IMR-90 (cell line): Measurements from ENCODE around the gene PKP3. TPM values are rescaled to one million over a fixed set of nuclear protein-coding genes. Genes with fewer than 3 reads are reported as not detected.

Experiments used
- ATAC-seq: fragments of 200-7000 bp; cut with Tn5 transposase; 2 replicates; pipeline ENCODE4 v1.9.1; 2020; ENCODE audit warnings: low read depth, mild to moderate bottlenecking, moderate library complexity
- BruUV-seq: library from RNA; stranded (reverse); fragments of 400-500 nt; replicated peaks from 2 replicates; lab custom pipeline; 2021; lab: Mats Ljungman, UMichigan
- CTCF ChIA-PET: fragments of 300-600 bp; formaldehyde crosslinking; extraction: SDS; loops from one replicate; lab custom pipeline; 2021; ENCODE audit warnings: antibody characterized with exemption; lab: Yijun Ruan, JAX
- POLR2A ChIA-PET: fragments of 300-600 bp; sonication (Branson Sonifier 250); formaldehyde crosslinking; loops from one replicate; lab custom pipeline; 2022; ENCODE audit warnings: antibody characterized with exemption; ENCODE audit not compliant: unreplicated experiment; lab: Charles Lee
- DNase-seq: peaks from one replicate; pipeline ENCODE4 v3.0.0; 2013
- H2AFZ ChIP-seq: replicated peaks from 2 replicates; pipeline ENCODE3; 2013; ENCODE audit warnings: low read length, mild to moderate bottlenecking; ENCODE audit not compliant: poor library complexity
- H2AK5ac ChIP-seq: 2 replicates; pipeline ENCODE4 v1.6.1; 2013; ENCODE audit warnings: low read depth, low read length, inconsistent platforms
- H2AK9ac ChIP-seq: replicated peaks from 2 replicates; pipeline ENCODE3; 2013; ENCODE audit warnings: mild to moderate bottlenecking, low read depth, low read length, moderate library complexity; ENCODE audit not compliant: poor library complexity
- H2BK120ac ChIP-seq: 2 replicates; pipeline ENCODE4 v1.6.1; 2013; ENCODE audit warnings: low read depth, low read length, inconsistent platforms
- H2BK15ac ChIP-seq: 3 replicates; pipeline ENCODE4 v1.6.1; 2013; ENCODE audit warnings: low read depth, low read length, inconsistent platforms
- H2BK20ac ChIP-seq: 2 replicates; pipeline ENCODE4 v1.6.1; 2013; ENCODE audit warnings: low read depth, mild to moderate bottlenecking, inconsistent platforms, low read length, moderate library complexity
- H2BK5ac ChIP-seq: 2 replicates; pipeline ENCODE4 v1.6.1; 2013; ENCODE audit warnings: mild to moderate bottlenecking, low read depth, low read length, inconsistent platforms; ENCODE audit not compliant: poor library complexity, severe bottlenecking
- H3K14ac ChIP-seq: replicated peaks from 2 replicates; pipeline ENCODE4 v1.6.1; 2013; ENCODE audit warnings: low read depth, low read length, inconsistent platforms
- H3K18ac ChIP-seq: 2 replicates; pipeline ENCODE4 v1.6.1; 2013; ENCODE audit warnings: low read depth, low read length, control low read depth
- H3K23ac ChIP-seq: 2 replicates; pipeline ENCODE4 v1.6.1; 2013; ENCODE audit warnings: low read depth, low read length, inconsistent platforms
- H3K27ac ChIP-seq: 2 replicates; pipeline ENCODE4 v1.5.1; 2013; ENCODE audit warnings: mild to moderate bottlenecking, control low read depth, low read length; ENCODE audit not compliant: insufficient read depth
- H3K27me3 ChIP-seq: 2 replicates; pipeline ENCODE4 v1.6.1; 2013; ENCODE audit warnings: low read length; ENCODE audit not compliant: control insufficient read depth, insufficient read depth
- H3K36me3 ChIP-seq: 2 replicates; pipeline ENCODE4 v1.6.1; 2013; ENCODE audit warnings: low read length, mixed read lengths; ENCODE audit not compliant: control insufficient read depth, insufficient read depth
- H3K4ac ChIP-seq: 2 replicates; pipeline ENCODE4 v1.6.1; 2013; ENCODE audit warnings: low read depth, low read length, inconsistent platforms
- H3K4me1 ChIP-seq: 2 replicates; pipeline ENCODE4 v1.6.1; 2013; ENCODE audit warnings: low read length, mixed read lengths; ENCODE audit not compliant: control insufficient read depth, insufficient read depth
- H3K4me2 ChIP-seq: 2 replicates; pipeline ENCODE4 v1.6.1; 2013; ENCODE audit warnings: low read depth, mild to moderate bottlenecking, control low read depth, low read length, moderate library complexity
- H3K4me3 ChIP-seq: 2 replicates; pipeline ENCODE4 v1.5.1; 2013; ENCODE audit warnings: low read depth, mild to moderate bottlenecking, control low read depth, low read length, moderate library complexity; ENCODE audit not compliant: insufficient read depth
- H3K56ac ChIP-seq: 2 replicates; pipeline ENCODE4 v1.6.1; 2013; ENCODE audit warnings: low read length, inconsistent platforms; ENCODE audit not compliant: insufficient read depth; ENCODE audit errors: extremely low read depth
- H3K79me1 ChIP-seq, 2 experiments: 2 replicates each; pipeline ENCODE4 v1.6.1; 2013; ENCODE audit warnings: low read length in 2 of 2, inconsistent platforms in 1 of 2, low read depth in 1 of 2
- H3K9ac ChIP-seq: 2 replicates; pipeline ENCODE4 v1.6.1; 2013; ENCODE audit warnings: low read depth, low read length, control low read depth
- H3K9me1 ChIP-seq: 2 replicates; pipeline ENCODE4 v1.6.1; 2013; ENCODE audit warnings: low read length, inconsistent platforms; ENCODE audit not compliant: insufficient read depth
- H3K9me3 ChIP-seq: 2 replicates; pipeline ENCODE4 v1.6.1; 2013; ENCODE audit warnings: low read length; ENCODE audit not compliant: control insufficient read depth, insufficient read depth
- H4K20me1 ChIP-seq: 2 replicates; pipeline ENCODE4 v1.6.1; 2013; ENCODE audit warnings: low read length, inconsistent platforms; ENCODE audit not compliant: insufficient read depth
- H4K5ac ChIP-seq: 2 replicates; pipeline ENCODE4 v1.6.1; 2013; ENCODE audit warnings: mild to moderate bottlenecking, low read depth, low read length, control low read depth
- H4K8ac ChIP-seq, 2 experiments: 2 replicates each; pipeline ENCODE4 v1.6.1; 2013; ENCODE audit warnings: low read depth in 2 of 2, low read length in 2 of 2, control low read depth in 1 of 2, inconsistent platforms in 1 of 2
- H4K91ac ChIP-seq: 2 replicates; pipeline ENCODE4 v1.6.1; 2013; ENCODE audit warnings: low read depth, low read length, inconsistent platforms; ENCODE audit not compliant: insufficient read depth
- BHLHE40 ChIP-seq: fragments of 150-350 bp; IDR thresholded peaks from 2 replicates; pipeline ENCODE4 v1.6.1; 2016; ENCODE audit warnings: mild to moderate bottlenecking, low read depth, low read length
- CEBPB ChIP-seq: IDR thresholded peaks from 2 replicates; pipeline ENCODE4 v1.6.1; 2012; ENCODE audit warnings: low read depth, low read length, improper control_type of control experiment
- CHD1 ChIP-seq: IDR thresholded peaks from 2 replicates; pipeline ENCODE4 v1.6.1; 2012; ENCODE audit warnings: low read depth, low read length, improper control_type of control experiment
- FOS ChIP-seq: fragments of 150-350 bp; IDR thresholded peaks from 2 replicates; pipeline ENCODE4 v1.6.1; 2016; ENCODE audit warnings: low read depth, low read length
- MAFK ChIP-seq: IDR thresholded peaks from 2 replicates; pipeline ENCODE4 v1.6.1; 2012; ENCODE audit warnings: low read depth, low read length, improper control_type of control experiment
- MAZ ChIP-seq: IDR thresholded peaks from 2 replicates; pipeline ENCODE4 v1.6.1; 2012; ENCODE audit warnings: low read depth, mild to moderate bottlenecking, low read length, improper control_type of control experiment, moderate library complexity, borderline replicate concordance
- POLR2A ChIP-seq: IDR thresholded peaks from 2 replicates; pipeline ENCODE4 v1.6.1; 2012; ENCODE audit warnings: mild to moderate bottlenecking, low read depth, low read length
- RAD21 ChIP-seq: IDR thresholded peaks from 2 replicates; pipeline ENCODE4 v1.6.1; 2012; ENCODE audit warnings: low read length, improper control_type of control experiment
- RCOR1 ChIP-seq: IDR thresholded peaks from 2 replicates; pipeline ENCODE4 v1.6.1; 2012; ENCODE audit warnings: mild to moderate bottlenecking, low read length, improper control_type of control experiment; ENCODE audit not compliant: insufficient replicate concordance
- RFX5 ChIP-seq: IDR thresholded peaks from 2 replicates; pipeline ENCODE4 v1.8.0; 2012; ENCODE audit warnings: low read depth, mild to moderate bottlenecking, low read length, moderate library complexity
- SMC3 ChIP-seq: fragments of 150-350 bp; IDR thresholded peaks from 2 replicates; pipeline ENCODE4 v1.6.1; 2016; ENCODE audit warnings: low read depth, mild to moderate bottlenecking, antibody characterized with exemption, low read length, moderate library complexity
- WGBS, 2 experiments: methylation state at CpG; one replicate each; pipeline versions ENCODE4 v1.1.5 to v1.1.7; 2013; ENCODE audit warnings: missing lambda C conversion rate in 2 of 2; ENCODE audit not compliant: insufficient read length in 1 of 2; ENCODE audit errors: extremely low coverage in 2 of 2; 5-methylcytosine and 5-hydroxymethylcytosine counted together
- dilution Hi-C: fragments of 300-500 bp; cut with HindIII; formaldehyde crosslinking; loops from one replicate; pipeline ENCODE4 v1.14.3; 2018; ENCODE audit warnings: low sequenced_read_pairs; ENCODE audit not compliant: unreplicated experiment
- in situ Hi-C: fragments of 300-500 bp; cut with MboI; formaldehyde crosslinking; loops from 3 replicates; pipeline ENCODE4 v1.14.3; 2019; ENCODE audit warnings: low sequenced_read_pairs, inconsistent platforms, mixed read lengths
- intact Hi-C: fragments of 100-400 bp; cut with micrococcal nuclease; formaldehyde crosslinking; loops from 2 replicates; pipeline ENCODE4 v1.10.0; 2022
- polyA plus RNA-seq, 3 experiments: library from polyadenylated mRNA; depleted of rRNA; stranded (reverse); fragments of >200 nt; gene quantifications; 2 replicates each; pipeline ENCODE4 v1.2.3, GENCODE V29; 2012; ENCODE audit warnings: low replicate concordance in 1 of 3
- total RNA-seq: library from RNA; depleted of rRNA; stranded (reverse); fragments of >200 nt; gene quantifications from 2 replicates; pipeline ENCODE4 v1.2.3, GENCODE V29; 2012
- TF ChIP-seq, protein P1 (sequence below): fragments of 150-350 bp; IDR thresholded peaks from 2 replicates; pipeline ENCODE4 v1.6.1; 2017; ENCODE audit warnings: mild to moderate bottlenecking, antibody characterized with exemption, low read length, low read depth
- TF ChIP-seq, protein P2 (sequence below): fragments of 150-350 bp; IDR thresholded peaks from 2 replicates; pipeline ENCODE4 v1.6.1; 2016; ENCODE audit warnings: low read depth, mild to moderate bottlenecking, low read length, moderate library complexity, borderline replicate concordance

PKP3 gene
- total and polyA plus RNA-seq, 2 of the 4 experiments (the other 2 are of a cell fraction) = 1.5 to 2.2 TPM

DNA sequence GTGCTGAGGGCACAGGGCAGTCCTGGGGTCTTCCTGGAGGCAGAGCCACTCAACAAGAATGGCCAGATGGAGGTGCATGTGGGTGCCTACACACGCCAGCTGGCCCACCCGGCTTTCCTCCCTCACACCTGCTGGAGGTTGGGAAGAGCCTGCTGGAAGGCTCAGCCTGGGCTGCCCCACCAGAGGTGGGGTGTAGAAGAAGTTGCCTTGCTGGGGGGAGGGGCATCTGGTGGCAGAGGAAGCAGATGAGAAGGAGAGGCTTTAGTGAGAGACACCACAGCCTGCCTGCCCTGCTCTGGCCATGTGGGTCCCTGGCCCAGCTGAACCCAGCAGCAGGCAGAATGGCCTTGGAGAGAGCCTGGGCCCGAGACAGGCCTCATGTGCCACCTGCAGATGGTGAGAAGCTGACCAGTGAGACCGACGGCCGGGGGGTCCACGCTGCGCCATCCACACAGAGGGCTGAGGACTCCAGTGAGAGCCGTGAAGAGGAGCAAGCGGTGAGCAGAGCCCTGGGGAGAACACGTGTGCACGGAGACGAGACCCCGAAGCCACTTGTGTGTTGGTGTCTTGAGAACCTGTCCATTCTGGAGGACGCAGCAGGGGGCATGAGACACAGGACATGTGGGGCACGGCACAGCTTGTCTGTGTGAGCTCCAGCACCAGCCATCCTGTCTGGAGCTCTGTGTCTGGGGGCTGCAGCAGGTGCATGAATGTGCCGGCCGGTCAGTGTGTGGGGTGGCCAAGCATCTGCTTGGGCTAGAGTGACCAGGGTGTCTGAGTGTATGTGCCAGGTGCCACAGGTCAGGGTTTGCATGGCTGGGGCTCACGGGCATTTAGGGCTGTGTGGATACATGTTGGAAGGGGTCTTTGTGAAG is 22.1 kb upstream of the PKP3 start (continued):
- no peak for TF ChIP-seq FOS

GRCh38 chr11:372809-373715 is 20.9 kb upstream of the PKP3 start:
- TF ChIP-seq, protein P1, sequence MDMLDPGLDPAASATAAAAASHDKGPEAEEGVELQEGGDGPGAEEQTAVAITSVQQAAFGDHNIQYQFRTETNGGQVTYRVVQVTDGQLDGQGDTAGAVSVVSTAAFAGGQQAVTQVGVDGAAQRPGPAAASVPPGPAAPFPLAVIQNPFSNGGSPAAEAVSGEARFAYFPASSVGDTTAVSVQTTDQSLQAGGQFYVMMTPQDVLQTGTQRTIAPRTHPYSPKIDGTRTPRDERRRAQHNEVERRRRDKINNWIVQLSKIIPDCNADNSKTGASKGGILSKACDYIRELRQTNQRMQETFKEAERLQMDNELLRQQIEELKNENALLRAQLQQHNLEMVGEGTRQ = no peak
- no peak for TF ChIP-seq MAZ
- TF ChIP-seq POLR2A = no peak
- TF ChIP-seq SMC3 = no peak
- TF ChIP-seq CHD1 = no peak
- TF ChIP-seq CEBPB = no peak
- TF ChIP-seq RAD21 = no peak
- no peak for TF ChIP-seq MAFK
- TF ChIP-seq FOS = no peak
- TF ChIP-seq RFX5 = no peak
- TF ChIP-seq, protein P2, sequence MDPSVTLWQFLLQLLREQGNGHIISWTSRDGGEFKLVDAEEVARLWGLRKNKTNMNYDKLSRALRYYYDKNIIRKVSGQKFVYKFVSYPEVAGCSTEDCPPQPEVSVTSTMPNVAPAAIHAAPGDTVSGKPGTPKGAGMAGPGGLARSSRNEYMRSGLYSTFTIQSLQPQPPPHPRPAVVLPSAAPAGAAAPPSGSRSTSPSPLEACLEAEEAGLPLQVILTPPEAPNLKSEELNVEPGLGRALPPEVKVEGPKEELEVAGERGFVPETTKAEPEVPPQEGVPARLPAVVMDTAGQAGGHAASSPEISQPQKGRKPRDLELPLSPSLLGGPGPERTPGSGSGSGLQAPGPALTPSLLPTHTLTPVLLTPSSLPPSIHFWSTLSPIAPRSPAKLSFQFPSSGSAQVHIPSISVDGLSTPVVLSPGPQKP = no peak
- no peak for TF ChIP-seq RCOR1
- no peak for TF ChIP-seq BHLHE40
- Histone ChIP-seq H2AK9ac (no peak overlapping the region), H3K9me3 (no peaks in the 10 kb centered on the region), H3K18ac (no peak overlapping the region), H4K20me1 (peaks cover 13% of the 10 kb centered on the region; the same call in 1 of the 2 replicates), H3K14ac (no peak overlapping the region), H4K91ac (no peak overlapping the region), H4K8ac (no peak overlapping the region), H2AK5ac (no peak overlapping the region), H3K4ac (no peak overlapping the region), H3K9me1 (no peaks in the 10 kb centered on the region), H2BK5ac (no peak overlapping the region), H3K27ac (no peak overlapping the region), H2BK120ac (no peak overlapping the region), H3K56ac (no peak overlapping the region), H3K4me3 (no peak overlapping the region), H2BK20ac (no peak overlapping the region), H3K79me1 (0 out of 4 replicates have a peak, but pooled peaks cover 0 to 2% of the 10 kb centered on the region in 2 experiments), H2BK15ac (no peak overlapping the region), H3K23ac (no peak overlapping the region), H4K5ac (no peak overlapping the region), H3K27me3 (no peaks in the 10 kb centered on the region), H3K4me2 (no peak overlapping the region), H3K36me3 (peaks cover 40% of the 10 kb centered on the region), H2AFZ (no peak overlapping the region), H3K4me1 (peaks cover 7% of the 10 kb centered on the region), H3K9ac (no peak overlapping the region)
- BruUV-seq = no TSS peak
- in situ Hi-C loops (no loop called here), dilution Hi-C loops (no loop called here), intact Hi-C loops (no loop called here)
- DNase-seq = no peak
- POLR2A ChIA-PET = no interaction called here
- ATAC-seq = no peak
- CTCF ChIA-PET = no interaction called here
- 97% methylated on average over 18 of the region's 41 CpGs; no CpG with 5 or more reads in 1 of the 2 experiments for WGBS, 2 experiments
